Upper lobe of left lung (tissue), 4 donors: Measurements from ENCODE around the gene IP6K3.

ENCODE experiments used
- EP300 ChIP-seq, 4 donors: sonication (generic); formaldehyde crosslinking; IDR thresholded peaks; one replicate each; pipeline ENCODE4 v1.5.1; 2017; ENCODE audit warnings: antibody characterized with exemption in 4 of 4, control low read depth in 2 of 4
- POLR2A ChIP-seq, 4 donors: fragments of 450-650 bp; IDR thresholded peaks; one replicate each; pipeline ENCODE4 v1.5.1; 2016 to 2017; ENCODE audit warnings: antibody characterized with exemption in 4 of 4, mild to moderate bottlenecking in 2 of 4

GRCh38 chr6:33689879-33690278 is 56.8 kb downstream of the IP6K3 start:
- TF ChIP-seq EP300 (IDR thresholded peaks at IDR 0.05) (no peak), POLR2A (IDR thresholded peaks at IDR 0.05) (no peak)
